ENCODE results near the gene CHI3L2.

Gene CHI3L2

GRCh38 chr1:111227434-111227833 is at the start of gene CHI3L2:
Gene CHI3L2 (plus strand): TSS chr1:111227713. CDS start chr1:111227730, 17 bp downstream.
- H3K4me3 Mint-ChIP-seq, result peak within 1 kb of the TSS; percentile 15
- peak within 1 kb of the TSS; percentile 33 for H3K27ac Mint-ChIP-seq
- peaks cover 5% of the 10 kb centered on the region for H3K27me3 Mint-ChIP-seq
- H3K36me3 Mint-ChIP-seq (ENCODE audit: low read depth), result no peaks in the 10 kb centered on the region
- no peaks in the 10 kb centered on the region for H3K9me3 Mint-ChIP-seq
- peaks cover 38% of the 10 kb centered on the region for H3K4me1 Mint-ChIP-seq (ENCODE audit: low read depth)
- intact Hi-C loops (cut with micrococcal nuclease), result loop anchor here (10.0 kb wide), 1 partner anchor 537 kb away; no protein-coding TSS in a partner anchor

- H3K9me3 Mint-ChIP-seq, result no peaks in the 10 kb centered on the region
- H3K36me3 Mint-ChIP-seq (ENCODE audit: low read depth), result peaks cover 91% of the 10 kb centered on the region
- H3K4me1 Mint-ChIP-seq (ENCODE audit: low read depth), result peaks cover 19% of the 10 kb centered on the region
- H3K27ac Mint-ChIP-seq, result no peak overlapping the region
- H3K27me3 Mint-ChIP-seq, result no peaks in the 10 kb centered on the region
- intact Hi-C loops (cut with micrococcal nuclease), result loop anchor here (10.0 kb wide), 1 partner anchor 55 kb away; no protein-coding TSS in a partner anchor
- H3K4me3 Mint-ChIP-seq, result no peak overlapping the region
These were observed 47.5 kb upstream of the CHI3L2 start for GRCh38 chr1:111179968-111180533.

GRCh38 chr1:111182052-111182451 is 45.5 kb upstream of the CHI3L2 start:
- no peak overlapping the region for H3K27ac Mint-ChIP-seq
- intact Hi-C loops (cut with micrococcal nuclease), result no loop called here
- no peaks in the 10 kb centered on the region for H3K9me3 Mint-ChIP-seq
- no peak overlapping the region for H3K4me3 Mint-ChIP-seq
- H3K27me3 Mint-ChIP-seq, result no peaks in the 10 kb centered on the region
- H3K36me3 Mint-ChIP-seq (ENCODE audit: low read depth), result peaks cover 95% of the 10 kb centered on the region
- H3K4me1 Mint-ChIP-seq (ENCODE audit: low read depth), result peaks cover 19% of the 10 kb centered on the region

GRCh38 chr1:111183308-111184069 is 44.0 kb upstream of the CHI3L2 start:
- Mint-ChIP-seq H3K36me3 (ENCODE audit: low read depth) (peaks cover 97% of the 10 kb centered on the region), H3K27me3 (no peaks in the 10 kb centered on the region), H3K4me3 (no peak overlapping the region), H3K4me1 (ENCODE audit: low read depth) (peaks cover 20% of the 10 kb centered on the region), H3K9me3 (no peaks in the 10 kb centered on the region), H3K27ac (no peak overlapping the region)
- intact Hi-C loops (cut with micrococcal nuclease), result no loop called here

GRCh38 chr1:111184663-111185062 is 42.9 kb upstream of the CHI3L2 start:
- H3K27ac Mint-ChIP-seq, result no peak overlapping the region

GRCh38 chr1:111190931-111191451 is 36.5 kb upstream of the CHI3L2 start:
- no peak overlapping the region for H3K4me3 Mint-ChIP-seq
- H3K27me3 Mint-ChIP-seq, result no peaks in the 10 kb centered on the region
- intact Hi-C loops (cut with micrococcal nuclease), result no loop called here
- peaks cover 70% of the 10 kb centered on the region for H3K4me1 Mint-ChIP-seq (ENCODE audit: low read depth)
- H3K9me3 Mint-ChIP-seq, result no peaks in the 10 kb centered on the region
- H3K36me3 Mint-ChIP-seq (ENCODE audit: low read depth), result peaks cover 85% of the 10 kb centered on the region
- H3K27ac Mint-ChIP-seq, result peak overlapping the region; percentile 72

More at GRCh38 chr1:111184663-111185062, 42.9 kb upstream of the CHI3L2 start:
- no peaks in the 10 kb centered on the region for H3K27me3 Mint-ChIP-seq
- intact Hi-C loops (cut with micrococcal nuclease), result no loop called here
- no peaks in the 10 kb centered on the region for H3K9me3 Mint-ChIP-seq
- peaks cover 29% of the 10 kb centered on the region for H3K4me1 Mint-ChIP-seq (ENCODE audit: low read depth)
- no peak overlapping the region for H3K4me3 Mint-ChIP-seq
- H3K36me3 Mint-ChIP-seq (ENCODE audit: low read depth), result peaks cover 98% of the 10 kb centered on the region

- no peak overlapping the region for H3K4me3 Mint-ChIP-seq
- H3K4me1 Mint-ChIP-seq (ENCODE audit: low read depth), result peaks cover 75% of the 10 kb centered on the region
- peak overlapping the region; percentile 81 for H3K27ac Mint-ChIP-seq
- H3K36me3 Mint-ChIP-seq (ENCODE audit: low read depth), result peaks cover 85% of the 10 kb centered on the region
- intact Hi-C loops (cut with micrococcal nuclease), result no loop called here
- no peaks in the 10 kb centered on the region for H3K27me3 Mint-ChIP-seq
- H3K9me3 Mint-ChIP-seq, result no peaks in the 10 kb centered on the region
These were observed 36.0 kb upstream of the CHI3L2 start for GRCh38 chr1:111191496-111191895.

GRCh38 chr1:111192074-111192473 is 35.4 kb upstream of the CHI3L2 start:
- Mint-ChIP-seq H3K9me3 (no peaks in the 10 kb centered on the region), H3K27ac (peak overlapping the region; percentile 81), H3K4me1 (ENCODE audit: low read depth) (peaks cover 81% of the 10 kb centered on the region), H3K27me3 (no peaks in the 10 kb centered on the region), H3K4me3 (peak overlapping the region; percentile 17), H3K36me3 (ENCODE audit: low read depth) (peaks cover 83% of the 10 kb centered on the region)
- intact Hi-C loops (cut with micrococcal nuclease), result no loop called here

GRCh38 chr1:111192658-111193519 is 34.6 kb upstream of the CHI3L2 start:
- no peaks in the 10 kb centered on the region for H3K27me3 Mint-ChIP-seq
- intact Hi-C loops (cut with micrococcal nuclease), result no loop called here
- H3K9me3 Mint-ChIP-seq, result no peaks in the 10 kb centered on the region
- peak overlapping the region; percentile 35 for H3K4me3 Mint-ChIP-seq
- H3K36me3 Mint-ChIP-seq (ENCODE audit: low read depth), result peaks cover 83% of the 10 kb centered on the region
- H3K27ac Mint-ChIP-seq, result peak overlapping the region; percentile 81
- H3K4me1 Mint-ChIP-seq (ENCODE audit: low read depth), result peaks cover 89% of the 10 kb centered on the region

GRCh38 chr1:111193712-111194480 is 33.6 kb upstream of the CHI3L2 start:
- intact Hi-C loops (cut with micrococcal nuclease), result no loop called here
- Mint-ChIP-seq H3K36me3 (ENCODE audit: low read depth) (peaks cover 73% of the 10 kb centered on the region), H3K27ac (peak overlapping the region; percentile 81), H3K4me1 (ENCODE audit: low read depth) (peaks cover 92% of the 10 kb centered on the region), H3K9me3 (no peaks in the 10 kb centered on the region), H3K4me3 (no peak overlapping the region), H3K27me3 (no peaks in the 10 kb centered on the region)

GRCh38 chr1:111195002-111195684 is 32.4 kb upstream of the CHI3L2 start:
- no peaks in the 10 kb centered on the region for H3K27me3 Mint-ChIP-seq
- H3K36me3 Mint-ChIP-seq (ENCODE audit: low read depth), result peaks cover 61% of the 10 kb centered on the region
- H3K9me3 Mint-ChIP-seq, result no peaks in the 10 kb centered on the region
- no peak overlapping the region for H3K4me3 Mint-ChIP-seq
- H3K4me1 Mint-ChIP-seq (ENCODE audit: low read depth), result peaks cover 94% of the 10 kb centered on the region
- intact Hi-C loops (cut with micrococcal nuclease), result no loop called here
- H3K27ac Mint-ChIP-seq, result peak overlapping the region; percentile 81

GRCh38 chr1:111196213-111196612 is 31.3 kb upstream of the CHI3L2 start:
- intact Hi-C loops (cut with micrococcal nuclease), result no loop called here
- Mint-ChIP-seq H3K4me3 (no peak overlapping the region), H3K4me1 (ENCODE audit: low read depth) (peaks cover 94% of the 10 kb centered on the region), H3K27ac (peak overlapping the region; percentile 5), H3K9me3 (no peaks in the 10 kb centered on the region), H3K36me3 (ENCODE audit: low read depth) (peaks cover 50% of the 10 kb centered on the region), H3K27me3 (no peaks in the 10 kb centered on the region)
